Measurements from ENCODE around the gene SKAP2. TPM values are rescaled to one million over a fixed set of nuclear protein-coding genes. Genes with fewer than 3 reads are reported as not detected.
A peak's percentile ranks its signal among the peaks of the same experiment; 100 is the strongest.

Gene SKAP2
- total and polyA plus RNA-seq, 2 of the 13 experiments (the other 11 are each of a cell fraction or from before 2014, with no cell fraction given): 3.6 to 12.9 TPM

- no peak for TF ChIP-seq TEF (CRISPR knock-in tag; IDR thresholded peaks at IDR 0.05)
- no peak for TF ChIP-seq TBX2 (CRISPR knock-in tag; IDR thresholded peaks at IDR 0.05; ENCODE audit: borderline replicate concordance)
- no peak for TF ChIP-seq ATF5 (CRISPR knock-in tag; IDR thresholded peaks at IDR 0.05; ENCODE audit: low read depth)
- TF ChIP-seq FOXP4 (CRISPR knock-in tag; IDR thresholded peaks at IDR 0.05): peak; percentile 65
- no peak for TF ChIP-seq NFE2L1 (CRISPR knock-in tag; IDR thresholded peaks at IDR 0.05; ENCODE audit: borderline replicate concordance)
- peak; percentile 94 for TF ChIP-seq TEAD3 (CRISPR knock-in tag; optimal IDR thresholded peaks at IDR 0.05; ENCODE audit: borderline replicate concordance)
- no peak for TF ChIP-seq ZNF24 (IDR thresholded peaks at IDR 0.05)
- peak; percentile 40; the same call in 1 of the 2 replicates for TF ChIP-seq GATAD2A (CRISPR knock-in tag; IDR thresholded peaks at IDR 0.05)
- TF ChIP-seq ARNT2 (CRISPR knock-in tag; IDR thresholded peaks at IDR 0.05; ENCODE audit: low read depth): no peak
- TF ChIP-seq DDIT3 (CRISPR knock-in tag; IDR thresholded peaks at IDR 0.05): no peak
- TF ChIP-seq RXRB (CRISPR knock-in tag; IDR thresholded peaks at IDR 0.05; ENCODE audit: borderline replicate concordance): 0 out of 2 replicates have a peak, but pooled peaks have one; percentile 36
- no peak for TF ChIP-seq KLF9 (CRISPR knock-in tag; IDR thresholded peaks at IDR 0.05; ENCODE audit: low read depth)
- TF ChIP-seq SMYD3 (CRISPR knock-in tag; IDR thresholded peaks at IDR 0.05): no peak
- TF ChIP-seq AKNA (CRISPR knock-in tag; IDR thresholded peaks at IDR 0.05; ENCODE audit: borderline replicate concordance): no peak
- TF ChIP-seq MAZ (IDR thresholded peaks at IDR 0.05; ENCODE audit: borderline replicate concordance, low read depth, low read length): no peak
- no peak for TF ChIP-seq MAZ (CRISPR knock-in tag; IDR thresholded peaks at IDR 0.05; ENCODE audit: low read depth)
- no peak for TF ChIP-seq WIZ (CRISPR knock-in tag; IDR thresholded peaks at IDR 0.05)
- TF ChIP-seq ATF4 (CRISPR knock-in tag; IDR thresholded peaks at IDR 0.05): 0 out of 4 replicates have a peak, but pooled peaks of 1 of the 2 experiments have one; percentile 35
- no peak for TF ChIP-seq ZBTB8A (CRISPR knock-in tag; IDR thresholded peaks at IDR 0.05; ENCODE audit: borderline replicate concordance, low read depth)
- TF ChIP-seq BHLHE40 (IDR thresholded peaks at IDR 0.05; ENCODE audit: low read length): no peak
- no peak for TF ChIP-seq HES4 (CRISPR knock-in tag; IDR thresholded peaks at IDR 0.05; ENCODE audit: borderline replicate concordance)
- TF ChIP-seq FOXK1 (CRISPR knock-in tag; IDR thresholded peaks at IDR 0.05; ENCODE audit: borderline replicate concordance, low read depth): peak; percentile 51; the same call in 1 of the 2 replicates
Observed at GRCh38 chr7:26910221-26910620, 45.8 kb upstream of the SKAP2 start (continued).
